K562 (cell line): ENCODE data around the gene RC3H2. TPM values are rescaled to one million over a fixed set of nuclear protein-coding genes. Genes with fewer than 3 reads are reported as not detected.

Experiments
- CGGBP1 ChIP-seq: fragments of 250-450 bp; sonication (Bioruptor Pico); IDR thresholded peaks from 2 replicates; pipeline ENCODE4 v1.9.0; 2021; ENCODE audit warnings: mild to moderate bottlenecking
- PYGO2 ChIP-seq: fragments of 450-650 bp; IDR thresholded peaks from 2 replicates; pipeline ENCODE4 v1.6.1; 2016; ENCODE audit warnings: mild to moderate bottlenecking, missing genetic modification characterization, moderate library complexity, missing compliant biosample characterization
- RBM34 ChIP-seq: fragments of 200-400 bp; formaldehyde crosslinking; IDR thresholded peaks from 2 replicates; pipeline ENCODE4 v1.6.1; 2018; ENCODE audit warnings: low read length, borderline replicate concordance; ENCODE audit not compliant: insufficient read depth
- SAP30 ChIP-seq: fragments of 200-600 bp; sonication (generic); IDR thresholded peaks from 2 replicates; pipeline ENCODE4 v1.6.1; 2012; ENCODE audit warnings: borderline replicate concordance, low read depth, mild to moderate bottlenecking, moderate library complexity, low read length, control low read depth, inconsistent platforms; ENCODE audit not compliant: insufficient read depth, poor library complexity, severe bottlenecking
- SIN3A ChIP-seq, 2 experiments: fragments of 150-350 bp in 1 of 2; IDR thresholded peaks; 2 replicates each; pipeline ENCODE4 v1.6.1; 2011 to 2016; ENCODE audit warnings: borderline replicate concordance in 2 of 2, low read depth in 2 of 2, low read length in 2 of 2, mild to moderate bottlenecking in 2 of 2, moderate library complexity in 2 of 2; ENCODE audit not compliant: control insufficient read depth in 1 of 2
- UBTF ChIP-seq, 2 experiments: IDR thresholded peaks; 2 replicates each; pipeline ENCODE4 v1.6.1; 2012; ENCODE audit warnings: improper control_type of control experiment in 2 of 2, low read depth in 2 of 2, low read length in 2 of 2, borderline replicate concordance in 1 of 2
- ZBTB11 ChIP-seq, 3 experiments: fragments of 200-800 bp in 1 of 3; fragments of 250-450 bp in 1 of 3; fragments of 450-650 bp in 1 of 3; sonication (Bioruptor Pico) in 1 of 3; sonication (Bioruptor generic) in 1 of 3; formaldehyde crosslinking in 1 of 3; IDR thresholded peaks; 2 replicates each; pipeline versions ENCODE4 v1.6.1 to v1.8.0; 2016 to 2022; ENCODE audit warnings: mild to moderate bottlenecking in 2 of 3, missing genetic modification characterization in 2 of 3, missing compliant biosample characterization in 1 of 3, moderate library complexity in 1 of 3
- ZHX1 ChIP-seq: fragments of 150-350 bp; conservative IDR thresholded peaks from 2 replicates; pipeline ENCODE4 v1.6.1; 2014; ENCODE audit warnings: low read length
- polyA plus RNA-seq, 8 experiments: library from polyadenylated mRNA; depleted of rRNA in 4 of 8; stranded (reverse) in 5 of 8; unstranded in 3 of 8; fragments of >200 nt; fragmentation: Nextera tagmentation in 2 of 8; fragmentation: Illumina TruSeq in 1 of 8; extraction: Ambion mirVana in 2 of 8; extraction: Trizol in 1 of 8; gene quantifications; 2 replicates each; pipeline versions ENCODE4 v1.2.1 to v1.2.3, GENCODE V29; 2011 to 2014; ENCODE audit warnings: inconsistent platforms in 1 of 8, missing spikeins in 1 of 8
- total RNA-seq, 7 experiments: library from RNA; depleted of rRNA in 6 of 7; stranded (reverse); fragments of >200 nt in 6 of 7; fragmentation: Illumina TruSeq in 2 of 7; extraction: Trizol in 2 of 7; gene quantifications; 2 replicates each; pipeline versions ENCODE4 v1.2.1 to v1.2.3, GENCODE V29; 2011 to 2021; ENCODE audit warnings: low replicate concordance in 1 of 7

Gene RC3H2
- total and polyA plus RNA-seq, 9 of the 15 experiments (the other 6 are each of a cell fraction or from before 2014, with no cell fraction given), result 5.6 to 35.4 (median 18.6) TPM

- TF ChIP-seq SAP30, result peak; percentile 40
- TF ChIP-seq ZHX1, result peak; percentile 97; the same call in 1 of the 2 replicates
- peak; percentile 52 to 84; a peak in 2 of 4 replicates for TF ChIP-seq UBTF (IDR thresholded peaks at IDR 0.05; ENCODE audit: borderline replicate concordance in 1 of 2, low read depth in 2 of 2, low read length in 2 of 2)
- TF ChIP-seq PYGO2 (tag), result no peak
- TF ChIP-seq RBM34, result no peak
- TF ChIP-seq SIN3A (IDR thresholded peaks at IDR 0.05; ENCODE audit: borderline replicate concordance in 2 of 2, control insufficient read depth in 1 of 2, low read depth in 2 of 2, low read length in 2 of 2), result peak; percentile 46 to 65; a peak in 2 of 4 replicates
- peak in 1 of 3 experiments; percentile 67; a peak in 1 of 6 replicates for TF ChIP-seq ZBTB11 (CRISPR knock-in tag; IDR thresholded peaks at IDR 0.05)
- 0 out of 2 replicates have a peak, but pooled peaks have one; percentile 64 for TF ChIP-seq CGGBP1 (CRISPR knock-in tag)
These were observed at the start of gene RC3H2 (continued) for GRCh38 chr9:122904823-122905710.
